SK-N-SH treated with all-trans-retinoic acid at 6 μM for 48 hours (cell line): ENCODE measurements around the gene ITK.

Source experiments
- ATAC-seq: fragments of 200-7000 bp; cut with Tn5 transposase; 3 replicates; pipeline ENCODE4 v1.9.1; 2020; ENCODE audit warnings: mild to moderate bottlenecking, moderate library complexity
- BACH2 ChIP-seq: fragments of 250-450 bp; sonication (Bioruptor Pico); IDR thresholded peaks from 2 replicates; pipeline ENCODE4 v1.9.0; 2021; ENCODE audit warnings: mild to moderate bottlenecking, borderline replicate concordance
- CREB5 ChIP-seq: fragments of 250-450 bp; sonication (Bioruptor Pico); IDR thresholded peaks from 2 replicates; pipeline ENCODE4 v1.5.1; 2020; ENCODE audit warnings: low read depth, mild to moderate bottlenecking, moderate library complexity
- CSDC2 ChIP-seq: fragments of 250-450 bp; sonication (Bioruptor Pico); IDR thresholded peaks from 2 replicates; pipeline ENCODE4 v1.5.0; 2020; ENCODE audit warnings: mild to moderate bottlenecking, moderate library complexity
- CSRNP3 ChIP-seq: fragments of 250-450 bp; sonication (Bioruptor Pico); IDR thresholded peaks from 2 replicates; pipeline ENCODE4 v1.5.1; 2021; ENCODE audit warnings: mild to moderate bottlenecking, moderate library complexity
- ESRRG ChIP-seq: fragments of 250-450 bp; sonication (Bioruptor Pico); IDR thresholded peaks from 2 replicates; pipeline ENCODE4 v1.6.1; 2021; ENCODE audit warnings: mild to moderate bottlenecking
- GLIS3 ChIP-seq: fragments of 250-450 bp; sonication (Bioruptor Pico); IDR thresholded peaks from 2 replicates; pipeline ENCODE4 v1.5.0; 2020; ENCODE audit warnings: mild to moderate bottlenecking, moderate library complexity
- PATZ1 ChIP-seq: fragments of 250-450 bp; sonication (Bioruptor Pico); IDR thresholded peaks from 2 replicates; pipeline ENCODE4 v1.8.0; 2020; ENCODE audit warnings: mild to moderate bottlenecking, moderate library complexity, borderline replicate concordance
- PPARA ChIP-seq: fragments of 250-450 bp; sonication (Bioruptor Pico); IDR thresholded peaks from 2 replicates; pipeline ENCODE4 v1.5.0; 2020; ENCODE audit warnings: mild to moderate bottlenecking, borderline replicate concordance
- RARB ChIP-seq: fragments of 250-450 bp; sonication (Bioruptor Pico); IDR thresholded peaks from 2 replicates; pipeline ENCODE4 v1.8.0; 2021; ENCODE audit warnings: mild to moderate bottlenecking, moderate library complexity
- SNAI2 ChIP-seq: fragments of 250-450 bp; sonication (Bioruptor Pico); IDR thresholded peaks from 2 replicates; pipeline ENCODE4 v1.5.0; 2020; ENCODE audit warnings: mild to moderate bottlenecking, moderate library complexity
- TOX ChIP-seq: fragments of 250-450 bp; sonication (Bioruptor Pico); IDR thresholded peaks from 2 replicates; pipeline ENCODE4 v1.8.0; 2021; ENCODE audit warnings: mild to moderate bottlenecking, moderate library complexity, borderline replicate concordance
- TSHZ2 ChIP-seq: fragments of 250-450 bp; sonication (Bioruptor Pico); IDR thresholded peaks from 2 replicates; pipeline ENCODE4 v1.5.0; 2020; ENCODE audit warnings: mild to moderate bottlenecking, moderate library complexity
- ZFP3 ChIP-seq: fragments of 250-450 bp; sonication (Bioruptor Pico); IDR thresholded peaks from 2 replicates; pipeline ENCODE4 v1.5.0; 2020; ENCODE audit warnings: mild to moderate bottlenecking, moderate library complexity
- ZFP30 ChIP-seq: fragments of 450-650 bp; formaldehyde crosslinking; IDR thresholded peaks from 2 replicates; pipeline ENCODE4 v1.5.0; 2022; ENCODE audit warnings: mild to moderate bottlenecking, moderate library complexity
- ZNF565 ChIP-seq: fragments of 450-650 bp; formaldehyde crosslinking; conservative IDR thresholded peaks from 2 replicates; pipeline ENCODE4 v1.5.0; 2020; ENCODE audit warnings: low read depth, mild to moderate bottlenecking, moderate library complexity
- ZNF70 ChIP-seq: fragments of 450-650 bp; formaldehyde crosslinking; IDR thresholded peaks from 2 replicates; pipeline ENCODE4 v1.5.0; 2020; ENCODE audit warnings: mild to moderate bottlenecking, moderate library complexity
- ZNF8 ChIP-seq: fragments of 450-650 bp; formaldehyde crosslinking; IDR thresholded peaks from 2 replicates; pipeline ENCODE4 v1.5.0; 2020; ENCODE audit warnings: mild to moderate bottlenecking, moderate library complexity

Gene ITK

GRCh38 chr5:157168286-157168685 lies 12.4 kb upstream of the ITK start (continued):
- TF ChIP-seq CREB5 (CRISPR knock-in tag) (no peak), CSRNP3 (CRISPR knock-in tag) (no peak), RARB (CRISPR knock-in tag) (no peak), ZNF70 (CRISPR knock-in tag) (no peak), ZFP3 (no peak), ESRRG (CRISPR knock-in tag) (no peak)

- ATAC-seq, result no peak
- no peak for TF ChIP-seq CREB5 (CRISPR knock-in tag)
- TF ChIP-seq TSHZ2, result no peak
- no peak for TF ChIP-seq CSRNP3 (CRISPR knock-in tag)
- no peak for TF ChIP-seq GLIS3 (CRISPR knock-in tag)
- TF ChIP-seq PPARA, result no peak
- TF ChIP-seq TOX (CRISPR knock-in tag), result no peak
- TF ChIP-seq ZNF565, result no peak
- no peak for TF ChIP-seq CSDC2
- TF ChIP-seq PATZ1, result no peak
- no peak for TF ChIP-seq RARB (CRISPR knock-in tag)
- TF ChIP-seq ESRRG (CRISPR knock-in tag), result no peak
- TF ChIP-seq SNAI2 (CRISPR knock-in tag), result no peak
- TF ChIP-seq BACH2 (CRISPR knock-in tag), result no peak
- no peak for TF ChIP-seq ZFP30
Observed at GRCh38 chr5:157172403-157172802, 8.2 kb upstream of the ITK start.

- ATAC-seq, result no peak
- TF ChIP-seq TOX (CRISPR knock-in tag), result no peak
- TF ChIP-seq PATZ1, result no peak
- no peak for TF ChIP-seq ZNF8 (CRISPR knock-in tag)
- no peak for TF ChIP-seq ZNF70 (CRISPR knock-in tag)
- TF ChIP-seq ZFP3, result no peak
- TF ChIP-seq ESRRG (CRISPR knock-in tag), result no peak
Observed at GRCh38 chr5:157175071-157175612, 5.5 kb upstream of the ITK start.
